HepG2 (cell line): ENCODE data around the gene GBGT1. TPM values are rescaled to one million over a fixed set of nuclear protein-coding genes. Genes with fewer than 3 reads are reported as not detected.

Experiments
- FOXA1 ChIP-seq, 2 experiments: fragments of 450-650 bp in 1 of 2; sonication (generic) in 1 of 2; formaldehyde crosslinking in 1 of 2; IDR thresholded peaks; 2 replicates each; pipeline versions ENCODE4 v1.4.0 to v1.6.1; 2016 to 2020; ENCODE audit warnings: missing genetic modification reagents in 1 of 2
- JUND ChIP-seq: sonication (generic); formaldehyde crosslinking; IDR thresholded peaks from 2 replicates; pipeline ENCODE4 v1.8.0; 2022; ENCODE audit warnings: mild to moderate bottlenecking, missing genetic modification reagents
- MEIS2 ChIP-seq: sonication (generic); formaldehyde crosslinking; IDR thresholded peaks from 2 replicates; pipeline ENCODE4 v1.9.0; 2021; ENCODE audit warnings: mild to moderate bottlenecking, missing genetic modification reagents
- REPIN1 ChIP-seq: sonication (generic); formaldehyde crosslinking; IDR thresholded peaks from 2 replicates; pipeline ENCODE4 v1.8.0; 2022; ENCODE audit warnings: missing genetic modification reagents, low read depth, mild to moderate bottlenecking, borderline replicate concordance
- RFXANK ChIP-seq: IDR thresholded peaks from 2 replicates; pipeline ENCODE4 v1.6.1; 2016
- RNF2 ChIP-seq: fragments of 450-650 bp; conservative IDR thresholded peaks from 2 replicates; pipeline ENCODE4 v1.6.1; 2016; ENCODE audit warnings: low read depth
- SATB2 ChIP-seq: sonication (generic); formaldehyde crosslinking; IDR thresholded peaks from 2 replicates; pipeline ENCODE4 v1.5.0; 2020; ENCODE audit warnings: missing genetic modification reagents
- SP4 ChIP-seq: sonication (generic); formaldehyde crosslinking; IDR thresholded peaks from 2 replicates; pipeline ENCODE4 v1.8.1; 2023; ENCODE audit warnings: mild to moderate bottlenecking, missing genetic modification reagents
- WIZ ChIP-seq: sonication (generic); formaldehyde crosslinking; IDR thresholded peaks from 2 replicates; pipeline ENCODE4 v1.5.1; 2020; ENCODE audit warnings: mild to moderate bottlenecking, missing genetic modification reagents
- ZFAT ChIP-seq: sonication (generic); formaldehyde crosslinking; conservative IDR thresholded peaks from 2 replicates; pipeline ENCODE4 v1.8.1; 2023; ENCODE audit warnings: missing genetic modification reagents, inconsistent platforms
- ZNF354B ChIP-seq: sonication (generic); formaldehyde crosslinking; IDR thresholded peaks from 2 replicates; pipeline ENCODE4 v1.8.0; 2022; ENCODE audit warnings: mild to moderate bottlenecking, missing genetic modification reagents
- ZNF672 ChIP-seq: sonication (generic); formaldehyde crosslinking; IDR thresholded peaks from 2 replicates; pipeline ENCODE4 v1.8.1; 2022; ENCODE audit warnings: missing genetic modification reagents
- ZNF7 ChIP-seq: IDR thresholded peaks from 2 replicates; pipeline ENCODE4 v1.6.1; 2016; ENCODE audit warnings: missing biosample characterization, missing genetic modification reagents
- ZNF891 ChIP-seq: sonication (generic); formaldehyde crosslinking; IDR thresholded peaks from 2 replicates; pipeline ENCODE4 v1.5.0; 2020; ENCODE audit warnings: mild to moderate bottlenecking, missing genetic modification reagents
- ZZZ3 ChIP-seq: sonication (generic); formaldehyde crosslinking; IDR thresholded peaks from 2 replicates; pipeline ENCODE4 v1.4.0; 2020; ENCODE audit warnings: missing genetic modification reagents, mild to moderate bottlenecking, borderline replicate concordance
- polyA plus RNA-seq, 8 experiments: library from polyadenylated mRNA; depleted of rRNA in 3 of 8; stranded (reverse) in 7 of 8; unstranded in 1 of 8; fragments of >200 nt; fragmentation: Illumina TruSeq in 4 of 8; extraction: Trizol in 4 of 8; gene quantifications; 2 replicates each; pipeline versions ENCODE4 v1.2.1 to v1.2.3, GENCODE V29; 2011 to 2016; ENCODE audit warnings: low read depth in 4 of 8, missing spikeins in 1 of 8, mixed read lengths in 1 of 8; ENCODE audit not compliant: insufficient read depth in 1 of 8
- total RNA-seq, 5 experiments: library from RNA; depleted of rRNA; stranded (reverse); fragments of >200 nt; fragmentation: Illumina TruSeq; extraction: Trizol; gene quantifications; 2 replicates each; pipeline ENCODE4 v1.2.3, GENCODE V29; 2016; ENCODE audit warnings: low read depth in 1 of 5
- TF ChIP-seq, protein P1 (sequence below): sonication (generic); formaldehyde crosslinking; IDR thresholded peaks from 2 replicates; pipeline ENCODE4 v1.5.0; 2020; ENCODE audit warnings: mild to moderate bottlenecking, missing genetic modification reagents, borderline replicate concordance
- TF ChIP-seq, protein P2 (sequence below): IDR thresholded peaks from 2 replicates; pipeline ENCODE4 v1.6.1; 2016; ENCODE audit warnings: low read depth, control low read depth
- TF ChIP-seq, protein P3 (sequence below): sonication (generic); formaldehyde crosslinking; IDR thresholded peaks from 2 replicates; pipeline ENCODE4 v1.5.0; 2020; ENCODE audit warnings: missing genetic modification reagents, mild to moderate bottlenecking, borderline replicate concordance
- TF ChIP-seq, protein P4 (sequence below): sonication (generic); formaldehyde crosslinking; IDR thresholded peaks from 2 replicates; pipeline ENCODE4 v1.5.1; 2020; ENCODE audit warnings: missing genetic modification reagents, mild to moderate bottlenecking, borderline replicate concordance
- TF ChIP-seq, protein P5 (sequence below): IDR thresholded peaks from 2 replicates; pipeline ENCODE4 v1.6.1; 2012; ENCODE audit warnings: inconsistent platforms

The GBGT1 gene
- total and polyA plus RNA-seq, 2 of the 13 experiments (the other 11 are each of a cell fraction or from before 2014, with no cell fraction given): not detected

DNA sequence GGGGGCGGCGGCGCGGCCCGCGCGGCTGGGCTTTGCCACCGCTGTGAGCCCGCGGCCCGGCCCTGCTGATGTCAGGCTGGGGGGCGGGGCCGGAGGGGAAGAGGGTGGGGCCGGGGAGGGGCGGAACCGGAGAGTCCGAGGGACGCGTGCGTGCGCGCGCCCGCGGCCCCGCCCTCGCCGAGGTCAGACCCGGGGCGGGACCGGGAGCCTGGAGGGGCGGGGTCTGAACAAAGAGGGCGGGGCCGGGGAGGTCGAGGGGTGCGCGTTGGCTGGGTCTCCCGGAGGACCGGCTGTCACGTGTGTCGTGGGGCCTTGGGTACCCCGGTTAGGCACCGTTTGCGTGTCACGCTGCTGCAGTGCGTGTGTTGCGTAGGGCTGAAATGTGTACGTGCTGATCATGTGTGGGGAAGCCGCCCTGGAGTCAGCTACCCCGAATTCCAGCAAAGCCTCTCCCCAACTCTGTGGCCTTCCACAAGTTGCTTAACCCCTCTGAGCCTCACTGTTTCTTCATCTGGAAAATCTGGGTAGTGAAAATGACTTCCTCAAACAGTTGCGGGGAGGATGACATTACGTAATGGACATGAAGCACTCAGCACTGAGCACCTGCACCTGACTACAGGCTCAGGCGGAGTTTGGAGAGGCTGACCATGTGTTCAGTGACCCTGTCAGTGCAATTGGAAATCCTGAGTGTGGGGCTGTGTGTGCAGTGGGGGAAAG, 42.4 kb downstream of the GBGT1 start, which contains the start of gene RALGDS (continued):
- TF ChIP-seq FOXA1 (IDR thresholded peaks at IDR 0.05) (no peak), FOXA1 (CRISPR knock-in tag; IDR thresholded peaks at IDR 0.05) (no peak), WIZ (CRISPR knock-in tag) (no peak), SP4 (CRISPR knock-in tag) (peak; percentile 63; the same call in 1 of the 2 replicates), ZNF7 (CRISPR knock-in tag) (no peak), SATB2 (CRISPR knock-in tag) (no peak), ZZZ3 (no peak), REPIN1 (CRISPR knock-in tag) (no peak), RNF2 (no peak), ZFAT (CRISPR knock-in tag) (no peak), RFXANK (CRISPR knock-in tag) (no peak), JUND (CRISPR knock-in tag) (no peak), ZNF891 (CRISPR knock-in tag) (0 out of 2 replicates have a peak, but pooled peaks have one; percentile 25), MEIS2 (CRISPR knock-in tag) (no peak), ZNF672 (CRISPR knock-in tag) (no peak), ZNF354B (CRISPR knock-in tag) (no peak)
- TF ChIP-seq, protein P1, sequence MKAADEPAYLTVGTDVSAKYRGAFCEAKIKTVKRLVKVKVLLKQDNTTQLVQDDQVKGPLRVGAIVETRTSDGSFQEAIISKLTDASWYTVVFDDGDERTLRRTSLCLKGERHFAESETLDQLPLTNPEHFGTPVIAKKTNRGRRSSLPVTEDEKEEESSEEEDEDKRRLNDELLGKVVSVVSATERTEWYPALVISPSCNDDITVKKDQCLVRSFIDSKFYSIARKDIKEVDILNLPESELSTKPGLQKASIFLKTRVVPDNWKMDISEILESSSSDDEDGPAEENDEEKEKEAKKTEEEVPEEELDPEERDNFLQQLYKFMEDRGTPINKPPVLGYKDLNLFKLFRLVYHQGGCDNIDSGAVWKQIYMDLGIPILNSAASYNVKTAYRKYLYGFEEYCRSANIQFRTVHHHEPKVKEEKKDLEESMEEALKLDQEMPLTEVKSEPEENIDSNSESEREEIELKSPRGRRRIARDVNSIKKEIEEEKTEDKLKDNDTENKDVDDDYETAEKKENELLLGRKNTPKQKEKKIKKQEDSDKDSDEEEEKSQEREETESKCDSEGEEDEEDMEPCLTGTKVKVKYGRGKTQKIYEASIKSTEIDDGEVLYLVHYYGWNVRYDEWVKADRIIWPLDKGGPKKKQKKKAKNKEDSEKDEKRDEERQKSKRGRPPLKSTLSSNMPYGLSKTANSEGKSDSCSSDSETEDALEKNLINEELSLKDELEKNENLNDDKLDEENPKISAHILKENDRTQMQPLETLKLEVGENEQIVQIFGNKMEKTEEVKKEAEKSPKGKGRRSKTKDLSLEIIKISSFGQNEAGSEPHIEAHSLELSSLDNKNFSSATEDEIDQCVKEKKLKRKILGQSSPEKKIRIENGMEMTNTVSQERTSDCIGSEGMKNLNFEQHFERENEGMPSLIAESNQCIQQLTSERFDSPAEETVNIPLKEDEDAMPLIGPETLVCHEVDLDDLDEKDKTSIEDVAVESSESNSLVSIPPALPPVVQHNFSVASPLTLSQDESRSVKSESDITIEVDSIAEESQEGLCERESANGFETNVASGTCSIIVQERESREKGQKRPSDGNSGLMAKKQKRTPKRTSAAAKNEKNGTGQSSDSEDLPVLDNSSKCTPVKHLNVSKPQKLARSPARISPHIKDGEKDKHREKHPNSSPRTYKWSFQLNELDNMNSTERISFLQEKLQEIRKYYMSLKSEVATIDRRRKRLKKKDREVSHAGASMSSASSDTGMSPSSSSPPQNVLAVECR (CRISPR knock-in tag): peak; percentile 29; the same call in 1 of the 2 replicates
- TF ChIP-seq, protein P2, sequence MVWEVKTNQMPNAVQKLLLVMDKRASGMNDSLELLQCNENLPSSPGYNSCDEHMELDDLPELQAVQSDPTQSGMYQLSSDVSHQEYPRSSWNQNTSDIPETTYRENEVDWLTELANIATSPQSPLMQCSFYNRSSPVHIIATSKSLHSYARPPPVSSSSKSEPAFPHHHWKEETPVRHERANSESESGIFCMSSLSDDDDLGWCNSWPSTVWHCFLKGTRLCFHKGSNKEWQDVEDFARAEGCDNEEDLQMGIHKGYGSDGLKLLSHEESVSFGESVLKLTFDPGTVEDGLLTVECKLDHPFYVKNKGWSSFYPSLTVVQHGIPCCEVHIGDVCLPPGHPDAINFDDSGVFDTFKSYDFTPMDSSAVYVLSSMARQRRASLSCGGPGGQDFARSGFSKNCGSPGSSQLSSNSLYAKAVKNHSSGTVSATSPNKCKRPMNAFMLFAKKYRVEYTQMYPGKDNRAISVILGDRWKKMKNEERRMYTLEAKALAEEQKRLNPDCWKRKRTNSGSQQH: 0 out of 2 replicates have a peak, but pooled peaks have one; percentile 40
- TF ChIP-seq, protein P3, sequence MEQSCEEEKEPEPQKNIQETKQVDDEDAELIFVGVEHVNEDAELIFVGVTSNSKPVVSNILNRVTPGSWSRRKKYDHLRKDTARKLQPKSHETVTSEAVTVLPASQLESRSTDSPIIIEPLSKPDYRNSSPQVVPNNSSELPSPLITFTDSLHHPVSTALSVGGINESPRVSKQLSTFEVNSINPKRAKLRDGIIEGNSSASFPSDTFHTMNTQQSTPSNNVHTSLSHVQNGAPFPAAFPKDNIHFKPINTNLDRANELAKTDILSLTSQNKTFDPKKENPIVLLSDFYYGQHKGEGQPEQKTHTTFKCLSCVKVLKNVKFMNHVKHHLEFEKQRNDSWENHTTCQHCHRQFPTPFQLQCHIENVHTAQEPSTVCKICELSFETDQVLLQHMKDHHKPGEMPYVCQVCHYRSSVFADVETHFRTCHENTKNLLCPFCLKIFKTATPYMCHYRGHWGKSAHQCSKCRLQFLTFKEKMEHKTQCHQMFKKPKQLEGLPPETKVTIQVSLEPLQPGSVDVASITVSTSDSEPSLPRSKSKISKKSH (CRISPR knock-in tag): no peak
- TF ChIP-seq, protein P4, sequence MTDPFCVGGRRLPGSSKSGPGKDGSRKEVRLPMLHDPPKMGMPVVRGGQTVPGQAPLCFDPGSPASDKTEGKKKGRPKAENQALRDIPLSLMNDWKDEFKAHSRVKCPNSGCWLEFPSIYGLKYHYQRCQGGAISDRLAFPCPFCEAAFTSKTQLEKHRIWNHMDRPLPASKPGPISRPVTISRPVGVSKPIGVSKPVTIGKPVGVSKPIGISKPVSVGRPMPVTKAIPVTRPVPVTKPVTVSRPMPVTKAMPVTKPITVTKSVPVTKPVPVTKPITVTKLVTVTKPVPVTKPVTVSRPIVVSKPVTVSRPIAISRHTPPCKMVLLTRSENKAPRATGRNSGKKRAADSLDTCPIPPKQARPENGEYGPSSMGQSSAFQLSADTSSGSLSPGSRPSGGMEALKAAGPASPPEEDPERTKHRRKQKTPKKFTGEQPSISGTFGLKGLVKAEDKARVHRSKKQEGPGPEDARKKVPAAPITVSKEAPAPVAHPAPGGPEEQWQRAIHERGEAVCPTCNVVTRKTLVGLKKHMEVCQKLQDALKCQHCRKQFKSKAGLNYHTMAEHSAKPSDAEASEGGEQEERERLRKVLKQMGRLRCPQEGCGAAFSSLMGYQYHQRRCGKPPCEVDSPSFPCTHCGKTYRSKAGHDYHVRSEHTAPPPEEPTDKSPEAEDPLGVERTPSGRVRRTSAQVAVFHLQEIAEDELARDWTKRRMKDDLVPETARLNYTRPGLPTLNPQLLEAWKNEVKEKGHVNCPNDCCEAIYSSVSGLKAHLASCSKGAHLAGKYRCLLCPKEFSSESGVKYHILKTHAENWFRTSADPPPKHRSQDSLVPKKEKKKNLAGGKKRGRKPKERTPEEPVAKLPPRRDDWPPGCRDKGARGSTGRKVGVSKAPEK: no peak
- TF ChIP-seq, protein P5, sequence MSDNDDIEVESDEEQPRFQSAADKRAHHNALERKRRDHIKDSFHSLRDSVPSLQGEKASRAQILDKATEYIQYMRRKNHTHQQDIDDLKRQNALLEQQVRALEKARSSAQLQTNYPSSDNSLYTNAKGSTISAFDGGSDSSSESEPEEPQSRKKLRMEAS: 0 out of 2 replicates have a peak, but pooled peaks have one; percentile 14
